HG03066 (cell line): ENCODE results near the gene MEMO1.
"Not testable (repeated sequence)": the region's sequence is repeated elsewhere in the genome, so short reads cannot be mapped to it uniquely, and the experiment has no call there.

Experiments
- ATAC-seq: cut with Tn5 transposase; IDR thresholded peaks from one replicate; pipeline ENCODE4 v1.9.1; 2021; ENCODE audit warnings: low read depth; ENCODE audit not compliant: unreplicated experiment

The MEMO1 gene

GRCh38 chr2:32010670-32011484 lies at the start of gene MEMO1:
MEMO1 (minus strand) TSS chr2:32011008; CDS start chr2:32010247, 761 bp downstream.
- peak; percentile 59 for ATAC-seq

GRCh38 chr2:32060266-32060665 lies 49.5 kb upstream of the MEMO1 start:
- no peak for ATAC-seq

GRCh38 chr2:32058130-32058529 lies 47.3 kb upstream of the MEMO1 start:
- no peak for ATAC-seq

DNA sequence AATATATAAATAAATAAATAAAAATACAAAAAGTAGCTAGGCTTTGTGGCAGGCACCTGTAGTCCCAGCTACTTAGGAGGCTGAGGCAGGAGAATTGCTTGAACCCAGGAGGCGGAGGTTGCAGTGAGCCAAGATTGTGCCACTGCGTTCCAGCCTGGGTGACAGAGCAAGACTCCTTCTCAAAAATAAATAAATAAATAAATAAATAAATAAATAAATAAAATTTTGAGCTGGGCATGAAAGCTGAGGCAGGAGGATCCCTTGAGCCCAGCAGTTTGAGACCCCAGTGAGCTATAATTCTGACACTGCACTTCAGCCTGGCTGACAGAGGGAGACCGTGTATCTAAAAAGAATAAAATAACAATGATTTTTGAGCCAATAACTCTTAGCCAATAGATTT lies 43.8 kb upstream of the MEMO1 start:
- not testable (repeated sequence) for ATAC-seq

DNA sequence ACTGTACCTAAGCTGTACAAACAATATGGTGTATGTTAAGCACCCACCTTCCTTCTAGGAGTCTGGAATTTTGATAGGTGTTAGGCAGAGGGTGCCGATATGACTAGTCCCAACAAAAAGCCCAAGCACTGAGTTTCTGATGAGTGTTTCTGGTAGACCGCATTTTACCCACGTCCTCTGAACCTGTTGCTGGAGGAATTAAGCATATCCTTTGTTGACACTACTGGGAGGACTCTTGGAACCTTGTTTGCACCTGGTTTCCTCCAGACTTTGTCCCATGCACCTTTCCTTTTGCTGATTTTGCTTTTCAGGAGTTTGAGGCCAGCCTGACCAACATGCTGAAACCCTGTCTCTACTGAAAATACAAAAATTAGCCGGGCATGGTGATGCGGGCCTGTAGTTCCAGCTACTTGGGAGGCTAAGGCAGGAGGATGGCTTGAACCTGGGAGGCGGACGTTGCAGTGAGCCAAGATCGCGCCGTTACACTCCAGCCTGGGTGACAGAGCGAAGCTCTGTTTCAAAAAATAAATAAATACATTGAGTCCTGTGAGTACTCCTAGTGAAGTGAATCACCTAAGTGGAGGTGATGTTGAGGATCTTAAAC lies 41.1 kb upstream of the MEMO1 start:
- ATAC-seq, result no peak

DNA sequence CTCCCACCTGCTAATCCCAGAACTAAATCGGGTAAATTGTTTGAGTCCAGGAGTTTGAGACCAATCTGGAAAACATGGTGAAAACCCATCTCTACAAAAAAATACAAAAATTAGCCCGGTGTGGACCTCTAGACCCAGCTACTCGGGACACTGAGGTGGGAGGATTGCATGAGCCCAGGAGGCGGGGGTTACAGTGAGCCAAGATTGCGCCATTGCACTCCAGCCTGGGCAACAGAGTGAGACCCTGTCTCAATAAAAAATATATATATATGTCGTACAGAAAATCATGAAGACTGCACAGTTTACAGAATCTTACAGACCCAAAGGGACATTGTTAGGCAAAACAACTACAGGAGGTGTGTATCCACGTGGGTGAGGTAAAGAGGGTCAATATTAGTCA lies 32.8 kb upstream of the MEMO1 start:
- ATAC-seq, result no peak

- ATAC-seq, result peak; percentile 85
Observed at GRCh38 chr2:32039447-32040219, 28.8 kb upstream of the MEMO1 start, which contains the start of gene DPY30. DPY30 (minus strand) TSS chr2:32039805; CDS start chr2:32039456, 349 bp downstream.

- ATAC-seq, result not testable (repeated sequence)
Observed at GRCh38 chr2:32034198-32034887, 23.5 kb upstream of the MEMO1 start.

DNA sequence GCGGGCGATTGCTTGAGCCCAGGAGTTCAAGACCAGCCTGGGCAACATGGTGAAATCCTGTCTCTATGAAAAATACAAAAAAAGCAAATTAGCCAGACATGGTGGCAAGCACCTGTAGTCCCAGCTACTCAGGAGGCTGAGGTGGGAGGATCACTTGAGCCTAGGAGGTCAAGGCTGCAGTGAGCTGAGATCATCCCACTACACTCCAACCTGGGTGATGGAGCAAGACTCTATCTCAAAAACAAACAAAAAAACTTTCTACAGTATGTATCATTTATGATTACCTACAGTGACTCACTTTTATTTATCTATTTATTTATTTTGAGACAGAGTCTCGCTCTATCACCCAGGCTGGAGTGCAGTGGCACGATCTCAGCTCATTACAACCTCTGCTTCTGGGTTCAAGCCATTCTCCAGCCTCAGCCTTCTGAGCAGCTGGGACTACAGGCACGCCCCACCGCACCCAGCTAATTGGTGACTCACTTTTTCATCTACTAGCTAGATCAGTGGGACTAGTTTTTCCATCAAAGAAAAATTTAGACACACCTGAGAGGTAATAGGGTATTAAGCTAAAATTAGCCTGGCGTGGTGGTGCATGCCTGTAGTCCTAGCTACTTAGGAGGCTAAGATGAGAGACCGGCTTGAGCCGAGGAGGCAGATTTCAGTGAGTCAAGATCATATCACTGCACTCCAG lies 8.1 kb upstream of the MEMO1 start:
- ATAC-seq, result not testable (repeated sequence)

DNA sequence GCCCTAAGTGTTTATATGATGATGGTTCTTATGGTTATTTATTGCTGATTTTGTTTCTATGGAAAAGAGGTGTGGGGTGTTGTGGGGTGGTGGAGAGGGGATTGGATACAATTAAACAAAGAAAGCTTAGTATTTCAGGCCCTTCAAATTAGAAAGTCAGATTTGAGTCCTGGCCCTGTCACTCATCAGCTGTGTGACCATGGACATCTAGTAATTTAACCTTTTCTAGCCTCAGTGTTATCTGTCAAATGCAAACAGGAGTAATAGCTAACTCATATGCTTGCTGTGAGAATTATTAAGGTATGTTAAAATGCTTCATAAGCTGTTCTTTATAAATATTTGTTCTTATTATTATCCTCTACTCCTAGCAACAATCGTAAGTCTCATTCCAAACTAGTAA lies 2.1 kb upstream of the MEMO1 start:
- ATAC-seq, result no peak

DNA sequence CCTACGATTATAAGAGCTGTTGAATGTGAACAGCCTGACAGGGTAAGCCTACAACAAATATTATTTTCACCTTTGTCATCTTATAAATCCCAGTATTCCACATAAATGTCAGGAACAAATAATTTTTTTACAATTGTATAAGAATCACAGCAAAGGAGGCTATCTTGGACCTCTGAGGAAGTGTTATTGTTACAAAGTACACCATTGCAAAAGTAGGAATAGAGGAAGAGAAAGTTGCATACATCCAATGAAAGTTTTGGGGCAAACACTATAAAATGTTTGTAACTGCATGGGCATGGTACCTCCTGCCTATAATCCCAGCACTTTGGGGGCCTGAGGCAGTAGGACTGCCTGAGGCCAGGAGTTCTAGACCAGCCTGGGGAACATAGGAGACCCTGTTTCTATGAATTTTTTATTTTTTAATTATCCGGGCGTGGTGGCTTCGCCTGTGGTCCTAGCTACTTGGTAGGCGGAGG lies 715 bp upstream of the MEMO1 start:
- ATAC-seq, result no peak

GRCh38 chr2:32010280-32010669 lies 533 bp downstream of the MEMO1 start:
- peak; percentile 55 for ATAC-seq

DNA sequence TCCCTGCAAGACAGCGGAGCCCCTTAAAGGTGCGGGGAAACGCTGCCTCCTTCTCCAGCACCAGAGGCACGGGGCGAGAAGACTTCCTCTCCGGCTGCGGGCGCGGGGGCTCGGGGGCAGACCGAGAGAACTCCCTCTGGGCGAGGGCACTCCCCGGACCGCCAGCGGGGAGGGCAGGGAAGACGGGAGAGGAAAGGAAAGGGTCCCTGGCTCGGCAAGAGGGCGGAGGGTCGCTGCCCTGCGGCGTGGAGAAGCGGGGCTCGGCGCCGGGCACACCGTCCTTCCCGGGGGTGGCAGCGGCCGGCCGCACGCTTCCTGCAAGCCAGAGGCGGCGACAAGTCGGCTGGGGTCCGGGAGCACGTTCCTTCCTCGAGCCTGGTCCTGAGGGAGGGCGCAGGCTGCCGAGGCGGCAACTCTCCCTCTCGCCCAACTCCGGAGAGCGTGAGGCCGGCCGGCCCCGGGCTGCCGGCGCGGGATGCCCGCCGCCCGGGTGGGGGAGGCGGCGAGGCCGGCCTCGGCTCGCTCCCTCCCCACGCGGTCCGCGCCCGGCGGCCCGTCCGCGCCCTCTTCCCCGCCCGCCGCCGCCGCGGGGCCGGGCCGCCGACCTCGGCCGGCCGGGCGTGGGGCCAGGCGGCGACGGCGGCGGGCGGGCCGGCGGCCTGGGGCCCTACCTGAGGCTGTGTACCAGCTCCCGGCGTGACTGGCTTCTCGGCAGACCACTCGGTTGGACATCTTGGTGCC lies 1.1 kb downstream of the MEMO1 start:
- peak; percentile 15 for ATAC-seq

GRCh38 chr2:32008805-32009515 lies 1.8 kb downstream of the MEMO1 start:
- no peak for ATAC-seq

DNA sequence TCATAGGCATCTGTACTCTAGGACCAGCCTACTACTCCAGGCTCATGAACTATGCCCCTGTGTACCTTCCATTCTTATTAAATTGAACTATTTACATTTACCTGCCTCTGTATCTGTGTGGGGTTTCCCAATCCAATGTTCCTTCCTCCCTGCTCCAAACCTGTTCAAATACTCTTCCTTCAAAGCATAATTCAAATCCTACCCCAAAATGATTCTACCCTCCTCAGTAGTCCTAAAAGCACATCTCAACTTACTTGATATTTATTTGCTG lies 3.8 kb downstream of the MEMO1 start:
- no peak for ATAC-seq

- no peak for ATAC-seq
Observed at GRCh38 chr2:32005371-32005976, 5.3 kb downstream of the MEMO1 start.

GRCh38 chr2:32003791-32004190 lies 7.0 kb downstream of the MEMO1 start:
- no peak for ATAC-seq

- no peak for ATAC-seq
Observed at GRCh38 chr2:32002406-32002805, 8.4 kb downstream of the MEMO1 start.

GRCh38 chr2:31999438-31999837 lies 11.4 kb downstream of the MEMO1 start:
- no peak for ATAC-seq
